Measurements from ENCODE around the gene CDK14. TPM values are rescaled to one million over a fixed set of nuclear protein-coding genes. Genes with fewer than 3 reads are reported as not detected.

The CDK14 gene
- total and polyA plus RNA-seq, 10 of the 15 experiments (the other 5 are each of a cell fraction or from before 2014, with no cell fraction given): 6.5 to 61.3 (median 24.2) TPM

- no peak for DNase-seq (ENCODE audit: low read depth, low spot score)
- 99% methylated on average over 6 of the region's 6 CpGs for WGBS (ENCODE audit: insufficient coverage, insufficient replicate concordance, low lambda C conversion rate, missing lambda C conversion rate)
- no peak overlapping the region for H2AFZ ChIP-seq (ENCODE audit: control insufficient read depth, low read depth, low read length)
- FAIRE-seq: no peak
- no peak for TF ChIP-seq MTA3 (IDR thresholded peaks at IDR 0.05; ENCODE audit: borderline replicate concordance, low read length)
- TF ChIP-seq EGR1 (IDR thresholded peaks at IDR 0.05; ENCODE audit: borderline replicate concordance in 1 of 2, low read depth in 2 of 2, low read length in 2 of 2): no peak
- no peak for TF ChIP-seq ASH2L (IDR thresholded peaks at IDR 0.05; ENCODE audit: borderline replicate concordance, low read depth)
- no peak for TF ChIP-seq REST (IDR thresholded peaks at IDR 0.05; ENCODE audit: low read depth, low read length)
- TF ChIP-seq NFIC (IDR thresholded peaks at IDR 0.05; ENCODE audit: low read depth, low read length): no peak
- TF ChIP-seq CREM (IDR thresholded peaks at IDR 0.05; ENCODE audit: low read depth): no peak
- no peak for TF ChIP-seq TAF1 (IDR thresholded peaks at IDR 0.05; ENCODE audit: borderline replicate concordance, low read depth, low read length)
- TF ChIP-seq SMC3 (IDR thresholded peaks at IDR 0.05; ENCODE audit: borderline replicate concordance, low read length): no peak
- no peak for TF ChIP-seq RAD21 (IDR thresholded peaks at IDR 0.05; ENCODE audit: insufficient read depth, low read depth, low read length)
- TF ChIP-seq PBX3 (IDR thresholded peaks at IDR 0.05; ENCODE audit: insufficient replicate concordance, low read depth, low read length): no peak
- no peak for TF ChIP-seq NR2C1 (IDR thresholded peaks at IDR 0.05)
- no peak for TF ChIP-seq ESRRA (IDR thresholded peaks at IDR 0.05; ENCODE audit: low read length)
- TF ChIP-seq E4F1 (IDR thresholded peaks at IDR 0.05; ENCODE audit: borderline replicate concordance, partially characterized antibody): no peak
- TF ChIP-seq MAX (IDR thresholded peaks at IDR 0.05; ENCODE audit: low read depth, low read length): no peak
- no peak for TF ChIP-seq STAT3 (IDR thresholded peaks at IDR 0.05; ENCODE audit: low read depth, low read length)
- no peaks in the 10 kb centered on the region for H3K36me3 ChIP-seq (ENCODE audit: control insufficient read depth in 2 of 2, insufficient read depth in 2 of 2, low read length in 1 of 2)
- no peak overlapping the region for H3K9ac ChIP-seq (ENCODE audit: control insufficient read depth, insufficient read depth, low read length)
- no peak overlapping the region for H3K4me3 ChIP-seq
- H3K27ac ChIP-seq (ENCODE audit: control insufficient read depth, insufficient read depth): no peak overlapping the region
- ChIA-PET CTCF (interaction anchor here (0.9 to 1.0 kb wide), 2 partner anchors 13 to 1069 kb away, joined by 3 to 4 read pairs; no protein-coding TSS in a partner anchor), SMC1A (ENCODE audit: uncharacterized antibody, unreplicated experiment) (interaction anchor here (0.6 to 1.7 kb wide), 7 partner anchors 11 to 217 kb away, joined by 3 to 4 read pairs (median 3); no protein-coding TSS in a partner anchor), POLR2A (interaction anchor here (0.8 kb wide), 1 partner anchor 14 kb away, joined by 3 read pairs; no protein-coding TSS in a partner anchor), RAD21 (ENCODE audit: unreplicated experiment) (no interaction called here)
- no TSS peak for BruUV-seq (replicated peaks)
- no peak for ATAC-seq
- H3K9me3 ChIP-seq (replicated peaks; ENCODE audit: control insufficient read depth, insufficient read depth, low read length): no peaks in the 10 kb centered on the region
- H3K4me1 ChIP-seq (ENCODE audit: control insufficient read depth, insufficient read depth, low read length): no peaks in the 10 kb centered on the region
- in situ Hi-C loops (cut with MboI): no loop called here
- no peaks in the 10 kb centered on the region for H3K27me3 ChIP-seq (replicated peaks in 1 of 2; ENCODE audit: control insufficient read depth in 2 of 2, insufficient read depth in 2 of 2, low read length in 1 of 2)
- no peaks in the 10 kb centered on the region for H4K20me1 ChIP-seq (ENCODE audit: control insufficient read depth, insufficient read depth)
- intact Hi-C loops (cut with micrococcal nuclease; ENCODE audit: unreplicated experiment): loop anchor here (5.0 kb wide), 1 partner anchor 269 kb away; no protein-coding TSS in a partner anchor
- H3K4me2 ChIP-seq (ENCODE audit: control insufficient read depth, insufficient read depth): no peak overlapping the region
- H3K79me2 ChIP-seq (ENCODE audit: control insufficient read depth, insufficient read depth, low read length): no peaks in the 10 kb centered on the region; the same call in 1 of the 2 replicates
Observed at GRCh38 chr7:90763108-90763507, 167.0 kb downstream of the CDK14 start.

All from GM12878 (cell line).